GM21528 (cell line): ENCODE data around the gene RAB43.
"Not testable (repeated sequence)": the region's sequence is repeated elsewhere in the genome, so short reads cannot be mapped to it uniquely, and the experiment has no call there.

Source experiments
- ATAC-seq: cut with Tn5 transposase; IDR thresholded peaks from one replicate; pipeline ENCODE4 v1.9.1; 2021; ENCODE audit warnings: mild to moderate bottlenecking, moderate library complexity; ENCODE audit not compliant: unreplicated experiment, low FRiP score

Gene RAB43

GRCh38 chr3:129121792-129122411 is at the start of gene RAB43:
TSS of gene RAB43 (minus strand) at chr3:129121804. CDS start at chr3:129121489, 315 bp downstream.
- ATAC-seq = peak; percentile 42

- ATAC-seq = no peak
These were observed 45.2 kb upstream of the RAB43 start for GRCh38 chr3:129166579-129167332.

GRCh38 chr3:129165594-129165993 is 44.0 kb upstream of the RAB43 start:
- not testable (repeated sequence) for ATAC-seq

GRCh38 chr3:129164500-129164899 is 42.9 kb upstream of the RAB43 start:
- ATAC-seq = no peak

GRCh38 chr3:129162729-129163579 is 41.4 kb upstream of the RAB43 start:
- ATAC-seq = no peak

GRCh38 chr3:129161860-129162271 is 40.3 kb upstream of the RAB43 start:
- ATAC-seq = peak; percentile 7

- peak; percentile 78 for ATAC-seq
These were observed 39.6 kb upstream of the RAB43 start, which contains the start of gene ISY1 for GRCh38 chr3:129160891-129161859. TSS of gene ISY1 (minus strand) at chr3:129161063. CDS start at chr3:129160975, 88 bp downstream.

GRCh38 chr3:129144786-129145185 is 23.2 kb upstream of the RAB43 start:
- no peak for ATAC-seq

- not testable (repeated sequence) for ATAC-seq
These were observed 19.4 kb upstream of the RAB43 start for GRCh38 chr3:129141011-129141410.

- no peak for ATAC-seq
These were observed 18.3 kb upstream of the RAB43 start for GRCh38 chr3:129139911-129140310.

GRCh38 chr3:129136275-129136674 is 14.7 kb upstream of the RAB43 start:
- not testable (repeated sequence) for ATAC-seq

GRCh38 chr3:129132097-129132866 is 10.7 kb upstream of the RAB43 start:
- ATAC-seq = no peak

- no peak for ATAC-seq
These were observed 10.0 kb upstream of the RAB43 start for GRCh38 chr3:129131465-129132088.

GRCh38 chr3:129130291-129130813 is 8.7 kb upstream of the RAB43 start:
- ATAC-seq = no peak

- ATAC-seq = no peak
These were observed 7.0 kb upstream of the RAB43 start for GRCh38 chr3:129128357-129129155.

GRCh38 chr3:129126726-129127280 is 5.2 kb upstream of the RAB43 start:
- ATAC-seq = no peak

GRCh38 chr3:129123314-129124060 is 1.9 kb upstream of the RAB43 start:
- no peak for ATAC-seq
